Liver (tissue), 9 donors: ENCODE results near the gene ZNF304. TPM values are rescaled to one million over a fixed set of nuclear protein-coding genes. Genes with fewer than 3 reads are reported as not detected.
A peak's percentile ranks its signal among the peaks of the same experiment; 100 is the strongest.

Source experiments
- DNase-seq: peaks from one replicate; pipeline ENCODE4 v3.0.0-alpha.2; 2017; ENCODE audit warnings: low spot score
- H3K27ac ChIP-seq, 2 donors: one replicate each; pipeline ENCODE4 v1.7.0; 2013; ENCODE audit warnings: inconsistent platforms in 2 of 2, low read length in 2 of 2, control low read depth in 1 of 2, low read depth in 1 of 2, mild to moderate bottlenecking in 1 of 2
- H3K27me3 ChIP-seq, 4 donors: one replicate each; pipeline versions ENCODE4 v1.6.1 to v1.7.0; 2013; ENCODE audit warnings: low read length in 3 of 4, inconsistent platforms in 1 of 4, mild to moderate bottlenecking in 1 of 4, moderate library complexity in 1 of 4; ENCODE audit not compliant: control insufficient read depth in 4 of 4, insufficient read depth in 4 of 4
- H3K36me3 ChIP-seq, 4 donors: one replicate each; pipeline versions ENCODE4 v1.6.1 to v1.7.0; 2013; ENCODE audit warnings: low read length in 3 of 4, mild to moderate bottlenecking in 3 of 4, low read depth in 1 of 4, moderate library complexity in 1 of 4; ENCODE audit not compliant: control insufficient read depth in 4 of 4, insufficient read depth in 3 of 4
- H3K4me1 ChIP-seq, 4 donors: one replicate each; pipeline versions ENCODE4 v1.6.1 to v1.7.0; 2013; ENCODE audit warnings: low read length in 3 of 4, mild to moderate bottlenecking in 3 of 4, moderate library complexity in 1 of 4; ENCODE audit not compliant: control insufficient read depth in 4 of 4, insufficient read depth in 4 of 4
- H3K4me3 ChIP-seq, 3 donors: one replicate each; pipeline versions ENCODE4 v1.6.1 to v1.7.0; 2013; ENCODE audit warnings: low read length in 3 of 3, control low read depth in 1 of 3, low read depth in 1 of 3, mild to moderate bottlenecking in 1 of 3
- H3K9ac ChIP-seq, 2 donors: one replicate each; pipeline ENCODE4 v1.7.0; 2013; ENCODE audit warnings: low read length in 2 of 2, mild to moderate bottlenecking in 2 of 2, moderate library complexity in 2 of 2, control low read depth in 1 of 2, low read depth in 1 of 2
- H3K9me3 ChIP-seq, 4 donors: one replicate each; pipeline versions ENCODE4 v1.6.1 to v1.7.0; 2013; ENCODE audit warnings: low read length in 3 of 4; ENCODE audit not compliant: control insufficient read depth in 4 of 4
- ATF3 ChIP-seq: IDR thresholded peaks from 2 replicates; pipeline ENCODE4 v1.6.1; 2016; ENCODE audit warnings: antibody characterized with exemption
- EGR1 ChIP-seq, 2 donors: IDR thresholded peaks; 2 replicates each; pipeline ENCODE4 v1.6.1; 2016 to 2018; ENCODE audit warnings: antibody characterized with exemption in 2 of 2, low read depth in 2 of 2
- FOXA1 ChIP-seq: IDR thresholded peaks from 2 replicates; pipeline ENCODE4 v1.6.1; 2016; ENCODE audit warnings: antibody characterized with exemption
- FOXA2 ChIP-seq: IDR thresholded peaks from 2 replicates; pipeline ENCODE4 v1.6.1; 2016; ENCODE audit warnings: antibody characterized with exemption
- GABPA ChIP-seq, 2 donors: IDR thresholded peaks in 1 of 2; conservative IDR thresholded peaks in 1 of 2; 2 replicates each; pipeline ENCODE4 v1.6.1; 2016; ENCODE audit warnings: antibody characterized with exemption in 2 of 2, mild to moderate bottlenecking in 1 of 2, moderate library complexity in 1 of 2
- HNF4A ChIP-seq, 2 donors: conservative IDR thresholded peaks; 2 replicates each; pipeline ENCODE4 v1.6.1; 2016; ENCODE audit warnings: antibody characterized with exemption in 2 of 2, mild to moderate bottlenecking in 2 of 2
- HNF4G ChIP-seq: IDR thresholded peaks from 2 replicates; pipeline ENCODE4 v1.6.1; 2016; ENCODE audit warnings: antibody characterized with exemption
- JUND ChIP-seq, 2 donors: IDR thresholded peaks; 2 replicates each; pipeline ENCODE4 v1.6.1; 2016; ENCODE audit warnings: antibody characterized with exemption in 2 of 2
- MAX ChIP-seq: IDR thresholded peaks from 2 replicates; pipeline ENCODE4 v1.6.1; 2016; ENCODE audit warnings: antibody characterized with exemption
- NR2F2 ChIP-seq: IDR thresholded peaks from 2 replicates; pipeline ENCODE4 v1.6.1; 2016; ENCODE audit warnings: antibody characterized with exemption
- RAD21 ChIP-seq, 2 donors: IDR thresholded peaks; 2 replicates each; pipeline ENCODE4 v1.6.1; 2016; ENCODE audit warnings: antibody characterized with exemption in 2 of 2, mild to moderate bottlenecking in 2 of 2
- REST ChIP-seq: IDR thresholded peaks from 2 replicates; pipeline ENCODE4 v1.6.1; 2016; ENCODE audit warnings: antibody characterized with exemption, mild to moderate bottlenecking
- RXRA ChIP-seq, 2 donors: IDR thresholded peaks; 2 replicates each; pipeline ENCODE4 v1.6.1; 2017 to 2018; ENCODE audit warnings: antibody characterized with exemption in 2 of 2, mild to moderate bottlenecking in 1 of 2
- SP1 ChIP-seq: IDR thresholded peaks from 2 replicates; pipeline ENCODE4 v1.6.1; 2018; ENCODE audit warnings: antibody characterized with exemption, mild to moderate bottlenecking
- TAF1 ChIP-seq: conservative IDR thresholded peaks from 2 replicates; pipeline ENCODE4 v1.6.1; 2016; ENCODE audit warnings: antibody characterized with exemption, mild to moderate bottlenecking
- YY1 ChIP-seq: IDR thresholded peaks from 2 replicates; pipeline ENCODE4 v1.6.1; 2016; ENCODE audit warnings: antibody characterized with exemption, mild to moderate bottlenecking
- WGBS: extraction: QIAGEN DNeasy Blood & Tissue Kit; methylation state at CpG from one replicate; pipeline ENCODE4 v1.1.7; 2013; 5-methylcytosine and 5-hydroxymethylcytosine counted together
- polyA plus RNA-seq, 2 donors: library from polyadenylated mRNA; stranded (reverse) in 1 of 2; unstranded in 1 of 2; fragments of 200-250 nt in 1 of 2; fragments of >200 nt in 1 of 2; fragmentation: Nextera tagmentation in 1 of 2; extraction: Ambion mirVana in 1 of 2; gene quantifications; one replicate each; pipeline versions ENCODE4 v1.2.1 to v1.2.3, GENCODE V29; 2013 to 2015
- total RNA-seq, 2 donors: library from RNA; depleted of rRNA; stranded (reverse); fragments of >200 nt; gene quantifications; one replicate each; pipeline ENCODE4 v1.2.3, GENCODE V29; 2014
- TF ChIP-seq, protein P1 (sequence below): fragments of 150-350 bp; IDR thresholded peaks from 2 replicates; pipeline ENCODE4 v1.5.1; 2017; ENCODE audit warnings: improper control_type of control experiment, low read depth, low read length; ENCODE audit not compliant: missing input control
- TF ChIP-seq, protein P2 (sequence below): IDR thresholded peaks from 2 replicates; pipeline ENCODE4 v1.6.1; 2016; ENCODE audit warnings: antibody characterized with exemption
- donor health status: healthy.
- donor health status: healthy.
- donor health status: healthy.
- donor health status: healthy.
- donor health status: healthy.

The ZNF304 gene
- total and polyA plus RNA-seq, 4 donors, result 0.90 to 5.6 (median 2.3) TPM

DNA sequence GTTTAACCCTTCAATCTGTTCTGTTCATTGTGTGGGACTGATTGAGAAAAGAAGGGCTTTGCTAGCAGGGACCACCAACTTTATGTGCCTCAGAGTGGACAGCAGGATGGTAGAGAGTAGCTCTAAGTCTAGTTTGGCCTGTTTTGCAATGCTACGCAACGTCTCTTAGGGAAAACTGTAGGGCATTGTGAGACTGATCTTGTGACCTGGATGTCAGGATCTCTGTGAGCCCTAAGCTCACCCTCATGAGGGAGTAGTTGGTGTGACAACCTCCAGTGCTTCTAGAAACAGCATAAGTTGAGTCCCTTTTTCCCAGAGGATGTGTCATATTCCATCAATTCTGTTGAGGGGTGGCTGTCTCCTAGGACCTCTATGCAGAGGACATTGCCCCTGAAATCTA is 40.3 kb upstream of the ZNF304 start:
- H3K36me3 ChIP-seq, result no peaks in the 10 kb centered on the region
- DNase-seq, result no peak
- no peaks in the 10 kb centered on the region for H3K27me3 ChIP-seq
- H3K9me3 ChIP-seq, result peaks cover 5 to 17% (median 14%) of the 10 kb centered on the region in 4 donors
- TF ChIP-seq MAX (no peak), EGR1 (IDR thresholded peaks at IDR 0.05; ENCODE audit: low read depth in 2 of 2) (no peak), FOXA2 (no peak), RAD21 (IDR thresholded peaks at IDR 0.05) (no peak), REST (no peak), TAF1 (no peak), FOXA1 (no peak), HNF4G (no peak), YY1 (no peak), RXRA (IDR thresholded peaks at IDR 0.05) (no peak), GABPA (IDR thresholded peaks at IDR 0.05 in 1 of 2, conservative IDR thresholded peaks at IDR 0.05 in 1 of 2) (no peak), HNF4A (conservative IDR thresholded peaks at IDR 0.05) (no peak), SP1 (no peak), ATF3 (no peak), NR2F2 (no peak)
- TF ChIP-seq, protein P1, sequence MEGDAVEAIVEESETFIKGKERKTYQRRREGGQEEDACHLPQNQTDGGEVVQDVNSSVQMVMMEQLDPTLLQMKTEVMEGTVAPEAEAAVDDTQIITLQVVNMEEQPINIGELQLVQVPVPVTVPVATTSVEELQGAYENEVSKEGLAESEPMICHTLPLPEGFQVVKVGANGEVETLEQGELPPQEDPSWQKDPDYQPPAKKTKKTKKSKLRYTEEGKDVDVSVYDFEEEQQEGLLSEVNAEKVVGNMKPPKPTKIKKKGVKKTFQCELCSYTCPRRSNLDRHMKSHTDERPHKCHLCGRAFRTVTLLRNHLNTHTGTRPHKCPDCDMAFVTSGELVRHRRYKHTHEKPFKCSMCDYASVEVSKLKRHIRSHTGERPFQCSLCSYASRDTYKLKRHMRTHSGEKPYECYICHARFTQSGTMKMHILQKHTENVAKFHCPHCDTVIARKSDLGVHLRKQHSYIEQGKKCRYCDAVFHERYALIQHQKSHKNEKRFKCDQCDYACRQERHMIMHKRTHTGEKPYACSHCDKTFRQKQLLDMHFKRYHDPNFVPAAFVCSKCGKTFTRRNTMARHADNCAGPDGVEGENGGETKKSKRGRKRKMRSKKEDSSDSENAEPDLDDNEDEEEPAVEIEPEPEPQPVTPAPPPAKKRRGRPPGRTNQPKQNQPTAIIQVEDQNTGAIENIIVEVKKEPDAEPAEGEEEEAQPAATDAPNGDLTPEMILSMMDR, result no peak
- H3K4me3 ChIP-seq, result peak overlapping the region in 1 of 3 donors; percentile 30
- H3K4me1 ChIP-seq, result no peaks in the 10 kb centered on the region
- no peak overlapping the region for H3K27ac ChIP-seq
- 76% methylated on average over 2 of the region's 2 CpGs for WGBS
- H3K9ac ChIP-seq, result no peak overlapping the region

DNA sequence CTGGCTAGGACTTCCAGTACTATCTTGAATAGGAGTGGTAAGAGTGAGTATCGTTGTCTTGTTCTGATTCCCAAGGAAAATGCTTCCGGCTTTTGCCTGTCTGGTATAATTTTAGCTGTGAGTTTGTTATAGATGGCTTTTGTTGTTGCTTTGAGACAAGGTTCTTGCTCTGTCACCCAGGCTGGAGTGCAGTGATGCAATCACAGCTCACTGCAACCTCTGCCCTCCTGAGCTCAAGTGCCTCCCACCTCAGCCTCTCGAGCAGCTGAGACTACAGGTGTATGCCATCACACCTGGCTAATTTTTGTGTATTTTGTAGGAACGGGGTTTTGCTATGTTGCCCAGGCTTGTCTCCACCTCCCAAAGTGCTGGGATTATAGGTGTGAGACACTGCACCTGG is 36.9 kb upstream of the ZNF304 start:
- peaks cover 0 to 11% (median 10%) of the 10 kb centered on the region in 4 donors for H3K9me3 ChIP-seq
- H3K4me3 ChIP-seq, result no peak overlapping the region
- no peaks in the 10 kb centered on the region for H3K36me3 ChIP-seq
- TF ChIP-seq REST, result no peak
- TF ChIP-seq NR2F2, result no peak
- TF ChIP-seq HNF4G, result no peak
- TF ChIP-seq, protein P2, sequence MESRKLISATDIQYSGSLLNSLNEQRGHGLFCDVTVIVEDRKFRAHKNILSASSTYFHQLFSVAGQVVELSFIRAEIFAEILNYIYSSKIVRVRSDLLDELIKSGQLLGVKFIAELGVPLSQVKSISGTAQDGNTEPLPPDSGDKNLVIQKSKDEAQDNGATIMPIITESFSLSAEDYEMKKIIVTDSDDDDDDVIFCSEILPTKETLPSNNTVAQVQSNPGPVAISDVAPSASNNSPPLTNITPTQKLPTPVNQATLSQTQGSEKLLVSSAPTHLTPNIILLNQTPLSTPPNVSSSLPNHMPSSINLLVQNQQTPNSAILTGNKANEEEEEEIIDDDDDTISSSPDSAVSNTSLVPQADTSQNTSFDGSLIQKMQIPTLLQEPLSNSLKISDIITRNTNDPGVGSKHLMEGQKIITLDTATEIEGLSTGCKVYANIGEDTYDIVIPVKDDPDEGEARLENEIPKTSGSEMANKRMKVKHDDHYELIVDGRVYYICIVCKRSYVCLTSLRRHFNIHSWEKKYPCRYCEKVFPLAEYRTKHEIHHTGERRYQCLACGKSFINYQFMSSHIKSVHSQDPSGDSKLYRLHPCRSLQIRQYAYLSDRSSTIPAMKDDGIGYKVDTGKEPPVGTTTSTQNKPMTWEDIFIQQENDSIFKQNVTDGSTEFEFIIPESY, result no peak
- TF ChIP-seq FOXA2, result no peak
- no peak for TF ChIP-seq RAD21 (IDR thresholded peaks at IDR 0.05)
- no peak for TF ChIP-seq RXRA (IDR thresholded peaks at IDR 0.05)
- no peak for TF ChIP-seq JUND (IDR thresholded peaks at IDR 0.05)
- no peak for TF ChIP-seq SP1
- TF ChIP-seq, protein P1, result no peak
- no peak for DNase-seq
- no peaks in the 10 kb centered on the region for H3K4me1 ChIP-seq
- no peak overlapping the region for H3K9ac ChIP-seq
- no peaks in the 10 kb centered on the region for H3K27me3 ChIP-seq
- WGBS, result 51% methylated on average over 4 of the region's 4 CpGs
- H3K27ac ChIP-seq, result no peak overlapping the region
